GM12878 (cell line): ENCODE measurements around the gene SLC39A13. TPM values are rescaled to one million over a fixed set of nuclear protein-coding genes. Genes with fewer than 3 reads are reported as not detected.

Source experiments
- ASH2L ChIP-seq: fragments of 300-600, 200-600 bp; sonication (generic); IDR thresholded peaks from 2 replicates; pipeline ENCODE4 v1.6.1; 2017; ENCODE audit warnings: low read depth, mild to moderate bottlenecking, borderline replicate concordance
- BACH1 ChIP-seq: fragments of 450-650 bp; IDR thresholded peaks from 2 replicates; pipeline ENCODE4 v1.6.1; 2017; ENCODE audit warnings: mild to moderate bottlenecking, borderline replicate concordance
- BCL11A ChIP-seq: IDR thresholded peaks from 2 replicates; pipeline ENCODE4 v1.6.1; 2011; ENCODE audit warnings: low read depth, low read length
- CHD1 ChIP-seq: IDR thresholded peaks from 2 replicates; pipeline ENCODE4 v1.6.1; 2012; ENCODE audit warnings: low read depth, low read length, improper control_type of control experiment
- CHD2 ChIP-seq: IDR thresholded peaks from 2 replicates; pipeline ENCODE4 v1.6.1; 2011; ENCODE audit warnings: low read depth, low read length, improper control_type of control experiment, borderline replicate concordance
- CHD4 ChIP-seq: fragments of 200-600 bp; sonication (generic); IDR thresholded peaks from 2 replicates; pipeline ENCODE4 v1.6.1; 2016; ENCODE audit warnings: mild to moderate bottlenecking
- HDGF ChIP-seq: fragments of 450-650 bp; IDR thresholded peaks from 2 replicates; pipeline ENCODE4 v1.6.1; 2016; ENCODE audit warnings: antibody characterized with exemption
- JUNB ChIP-seq: IDR thresholded peaks from 2 replicates; pipeline ENCODE4 v1.6.1; 2016; ENCODE audit warnings: antibody characterized with exemption, mild to moderate bottlenecking
- MXI1 ChIP-seq: fragments of 150-350 bp; IDR thresholded peaks from 2 replicates; pipeline ENCODE4 v1.6.1; 2011; ENCODE audit warnings: low read depth, mild to moderate bottlenecking, inconsistent platforms, low read length, improper control_type of control experiment
- NFXL1 ChIP-seq: fragments of 450-650 bp; IDR thresholded peaks from 2 replicates; pipeline ENCODE4 v1.6.1; 2017; ENCODE audit warnings: antibody characterized with exemption, mild to moderate bottlenecking, borderline replicate concordance
- NFYB ChIP-seq: IDR thresholded peaks from 2 replicates; pipeline ENCODE4 v1.6.1; 2011; ENCODE audit warnings: low read depth, mild to moderate bottlenecking, low read length, improper control_type of control experiment, moderate library complexity; ENCODE audit not compliant: insufficient read depth
- SMC3 ChIP-seq: IDR thresholded peaks from 2 replicates; pipeline ENCODE4 v1.6.1; 2011; ENCODE audit warnings: low read length, improper control_type of control experiment, borderline replicate concordance
- SREBF1 ChIP-seq: IDR thresholded peaks from 2 replicates; pipeline ENCODE4 v1.6.1; 2012; ENCODE audit warnings: mild to moderate bottlenecking, low read length
- TAF1 ChIP-seq: IDR thresholded peaks from 2 replicates; pipeline ENCODE4 v1.6.1; 2011; ENCODE audit warnings: mild to moderate bottlenecking, low read depth, low read length, borderline replicate concordance
- ZNF384 ChIP-seq: IDR thresholded peaks from 2 replicates; pipeline ENCODE4 v1.6.1; 2012; ENCODE audit warnings: low read depth, mild to moderate bottlenecking, low read length, improper control_type of control experiment, borderline replicate concordance
- ZNF622 ChIP-seq: fragments of 450-650 bp; IDR thresholded peaks from 2 replicates; pipeline ENCODE4 v1.6.1; 2017; ENCODE audit warnings: mild to moderate bottlenecking, inconsistent platforms
- ZNF687 ChIP-seq: fragments of 450-650 bp; IDR thresholded peaks from 2 replicates; pipeline ENCODE4 v1.6.1; 2017; ENCODE audit warnings: mild to moderate bottlenecking, moderate library complexity
- polyA plus RNA-seq, 11 experiments: library from polyadenylated mRNA; depleted of rRNA in 4 of 11; unstranded in 6 of 11; stranded (reverse) in 5 of 11; fragments of >200 nt; fragmentation: Nextera tagmentation in 4 of 11; fragmentation: Illumina TruSeq in 1 of 11; extraction: Ambion mirVana in 4 of 11; extraction: Trizol in 1 of 11; gene quantifications; 1 replicate in 1 of 11; 2 replicates in 10 of 11; pipeline versions ENCODE4 v1.2.1 to v1.2.3, GENCODE V29; 2011 to 2016; ENCODE audit warnings: inconsistent platforms in 2 of 11, missing spikeins in 2 of 11, low read depth in 1 of 11
- total RNA-seq, 4 experiments: library from RNA; depleted of rRNA in 3 of 4; stranded (reverse); fragments of >200 nt in 3 of 4; fragmentation: Illumina TruSeq in 1 of 4; extraction: Trizol in 1 of 4; gene quantifications; 2 replicates each; pipeline versions ENCODE4 v1.2.1 to v1.2.3, GENCODE V29; 2013 to 2021
- TF ChIP-seq, protein P1 (sequence below): fragments of 450-650 bp; formaldehyde crosslinking; IDR thresholded peaks from 2 replicates; pipeline ENCODE4 v1.5.0; 2022; ENCODE audit warnings: mild to moderate bottlenecking, missing genetic modification characterization
- TF ChIP-seq, protein P2 (sequence below): IDR thresholded peaks from 2 replicates; pipeline ENCODE4 v1.6.1; 2012; ENCODE audit warnings: mild to moderate bottlenecking, low read depth, low read length

Gene SLC39A13
- total and polyA plus RNA-seq, 10 of the 15 experiments (the other 5 are each of a cell fraction or from before 2014, with no cell fraction given) = 0.23 to 19.8 (median 6.3) TPM

- TF ChIP-seq ZNF687 = peak; percentile 87
- TF ChIP-seq ASH2L = peak; percentile 41; the same call in 1 of the 2 replicates
- TF ChIP-seq ZNF384 = no peak
- TF ChIP-seq CHD1 = peak; percentile 56; the same call in 1 of the 2 replicates
- TF ChIP-seq CHD4 = peak; percentile 72; the same call in 1 of the 2 replicates
- TF ChIP-seq BCL11A = 0 out of 2 replicates have a peak, but pooled peaks have one; percentile 10
- peak; percentile 39; the same call in 1 of the 2 replicates for TF ChIP-seq CHD2
- no peak for TF ChIP-seq HDGF
- TF ChIP-seq, protein P1, sequence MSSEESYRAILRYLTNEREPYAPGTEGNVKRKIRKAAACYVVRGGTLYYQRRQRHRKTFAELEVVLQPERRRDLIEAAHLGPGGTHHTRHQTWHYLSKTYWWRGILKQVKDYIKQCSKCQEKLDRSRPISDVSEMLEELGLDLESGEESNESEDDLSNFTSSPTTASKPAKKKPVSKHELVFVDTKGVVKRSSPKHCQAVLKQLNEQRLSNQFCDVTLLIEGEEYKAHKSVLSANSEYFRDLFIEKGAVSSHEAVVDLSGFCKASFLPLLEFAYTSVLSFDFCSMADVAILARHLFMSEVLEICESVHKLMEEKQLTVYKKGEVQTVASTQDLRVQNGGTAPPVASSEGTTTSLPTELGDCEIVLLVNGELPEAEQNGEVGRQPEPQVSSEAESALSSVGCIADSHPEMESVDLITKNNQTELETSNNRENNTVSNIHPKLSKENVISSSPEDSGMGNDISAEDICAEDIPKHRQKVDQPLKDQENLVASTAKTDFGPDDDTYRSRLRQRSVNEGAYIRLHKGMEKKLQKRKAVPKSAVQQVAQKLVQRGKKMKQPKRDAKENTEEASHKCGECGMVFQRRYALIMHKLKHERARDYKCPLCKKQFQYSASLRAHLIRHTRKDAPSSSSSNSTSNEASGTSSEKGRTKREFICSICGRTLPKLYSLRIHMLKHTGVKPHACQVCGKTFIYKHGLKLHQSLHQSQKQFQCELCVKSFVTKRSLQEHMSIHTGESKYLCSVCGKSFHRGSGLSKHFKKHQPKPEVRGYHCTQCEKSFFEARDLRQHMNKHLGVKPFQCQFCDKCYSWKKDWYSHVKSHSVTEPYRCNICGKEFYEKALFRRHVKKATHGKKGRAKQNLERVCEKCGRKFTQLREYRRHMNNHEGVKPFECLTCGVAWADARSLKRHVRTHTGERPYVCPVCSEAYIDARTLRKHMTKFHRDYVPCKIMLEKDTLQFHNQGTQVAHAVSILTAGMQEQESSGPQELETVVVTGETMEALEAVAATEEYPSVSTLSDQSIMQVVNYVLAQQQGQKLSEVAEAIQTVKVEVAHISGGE (CRISPR knock-in tag) = peak; percentile 99
- TF ChIP-seq BACH1 = peak; percentile 96
- peak; percentile 100 for TF ChIP-seq NFXL1
- no peak for TF ChIP-seq ZNF622
- peak; percentile 79 for TF ChIP-seq SMC3
- peak; percentile 55; the same call in 1 of the 2 replicates for TF ChIP-seq JUNB
- peak; percentile 90 for TF ChIP-seq MXI1
- TF ChIP-seq SREBF1 = 0 out of 2 replicates have a peak, but pooled peaks have one; percentile 71
- TF ChIP-seq, protein P2, sequence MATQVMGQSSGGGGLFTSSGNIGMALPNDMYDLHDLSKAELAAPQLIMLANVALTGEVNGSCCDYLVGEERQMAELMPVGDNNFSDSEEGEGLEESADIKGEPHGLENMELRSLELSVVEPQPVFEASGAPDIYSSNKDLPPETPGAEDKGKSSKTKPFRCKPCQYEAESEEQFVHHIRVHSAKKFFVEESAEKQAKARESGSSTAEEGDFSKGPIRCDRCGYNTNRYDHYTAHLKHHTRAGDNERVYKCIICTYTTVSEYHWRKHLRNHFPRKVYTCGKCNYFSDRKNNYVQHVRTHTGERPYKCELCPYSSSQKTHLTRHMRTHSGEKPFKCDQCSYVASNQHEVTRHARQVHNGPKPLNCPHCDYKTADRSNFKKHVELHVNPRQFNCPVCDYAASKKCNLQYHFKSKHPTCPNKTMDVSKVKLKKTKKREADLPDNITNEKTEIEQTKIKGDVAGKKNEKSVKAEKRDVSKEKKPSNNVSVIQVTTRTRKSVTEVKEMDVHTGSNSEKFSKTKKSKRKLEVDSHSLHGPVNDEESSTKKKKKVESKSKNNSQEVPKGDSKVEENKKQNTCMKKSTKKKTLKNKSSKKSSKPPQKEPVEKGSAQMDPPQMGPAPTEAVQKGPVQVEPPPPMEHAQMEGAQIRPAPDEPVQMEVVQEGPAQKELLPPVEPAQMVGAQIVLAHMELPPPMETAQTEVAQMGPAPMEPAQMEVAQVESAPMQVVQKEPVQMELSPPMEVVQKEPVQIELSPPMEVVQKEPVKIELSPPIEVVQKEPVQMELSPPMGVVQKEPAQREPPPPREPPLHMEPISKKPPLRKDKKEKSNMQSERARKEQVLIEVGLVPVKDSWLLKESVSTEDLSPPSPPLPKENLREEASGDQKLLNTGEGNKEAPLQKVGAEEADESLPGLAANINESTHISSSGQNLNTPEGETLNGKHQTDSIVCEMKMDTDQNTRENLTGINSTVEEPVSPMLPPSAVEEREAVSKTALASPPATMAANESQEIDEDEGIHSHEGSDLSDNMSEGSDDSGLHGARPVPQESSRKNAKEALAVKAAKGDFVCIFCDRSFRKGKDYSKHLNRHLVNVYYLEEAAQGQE = no peak
- peak; percentile 36; the same call in 1 of the 2 replicates for TF ChIP-seq TAF1
- no peak for TF ChIP-seq NFYB
Observed at GRCh38 chr11:47407746-47408590, at the start of gene SLC39A13 (continued).
